B cell (primary cell): Measurements from ENCODE around the gene ANKRD13D.

Source experiments
- CTCF ChIP-seq: fragments of 200-600 bp; IDR thresholded peaks from one replicate; pipeline ENCODE4 v1.8.0; 2022; ENCODE audit warnings: antibody characterized with exemption, mild to moderate bottlenecking
- EZH2 ChIP-seq: IDR thresholded peaks from 2 replicates; pipeline ENCODE4 v1.6.1; 2012; ENCODE audit warnings: borderline replicate concordance, low read depth, mild to moderate bottlenecking, moderate library complexity, low read length; ENCODE audit not compliant: insufficient read depth, poor library complexity, severe bottlenecking

GRCh38 chr11:67304511-67305113, 15.5 kb downstream of the ANKRD13D start:
- TF ChIP-seq CTCF (no peak), EZH2 (no peak)
